Aorta (tissue), 5 donors: ENCODE data around the gene THSD4. TPM values are rescaled to one million over a fixed set of nuclear protein-coding genes. Genes with fewer than 3 reads are reported as not detected.
A peak's percentile ranks its signal among the peaks of the same experiment; 100 is the strongest.

ENCODE experiments used
- ATAC-seq: fragments of 200-7000 bp; cut with Tn5 transposase; one replicate; pipeline ENCODE4 v1.9.1; 2022; ENCODE audit warnings: moderate library complexity; ENCODE audit not compliant: low FRiP score
- DNase-seq, 2 donors: peaks; one replicate each; pipeline ENCODE4 v3.0.0-alpha.2; 2020
- H3K27ac ChIP-seq, 2 donors: one replicate each; pipeline ENCODE4 v1.5.1; 2013; ENCODE audit warnings: low read length in 2 of 2, mild to moderate bottlenecking in 2 of 2, moderate library complexity in 2 of 2, control low read depth in 1 of 2, inconsistent platforms in 1 of 2, low read depth in 1 of 2
- H3K27me3 ChIP-seq, 2 donors: one replicate each; pipeline ENCODE4 v1.6.1; 2013; ENCODE audit warnings: control low read depth in 1 of 2, low read length in 1 of 2, mild to moderate bottlenecking in 1 of 2, moderate library complexity in 1 of 2; ENCODE audit not compliant: insufficient read depth in 2 of 2, control insufficient read depth in 1 of 2
- H3K36me3 ChIP-seq, 2 donors: one replicate each; pipeline ENCODE4 v1.6.1; 2013; ENCODE audit warnings: control low read depth in 1 of 2, low read length in 1 of 2, mild to moderate bottlenecking in 1 of 2; ENCODE audit not compliant: insufficient read depth in 2 of 2, control insufficient read depth in 1 of 2
- H3K4me1 ChIP-seq, 2 donors: one replicate each; pipeline ENCODE4 v1.6.1; 2013; ENCODE audit warnings: low read length in 2 of 2, control low read depth in 1 of 2, mild to moderate bottlenecking in 1 of 2, moderate library complexity in 1 of 2; ENCODE audit not compliant: insufficient read depth in 2 of 2, control insufficient read depth in 1 of 2
- H3K4me3 ChIP-seq, 2 donors: one replicate each; pipeline ENCODE4 v1.5.1; 2013; ENCODE audit warnings: low read length in 2 of 2, control low read depth in 1 of 2, mild to moderate bottlenecking in 1 of 2
- H3K9me3 ChIP-seq: one replicate; pipeline ENCODE4 v1.6.1; 2013; ENCODE audit warnings: mild to moderate bottlenecking, low read length; ENCODE audit not compliant: control insufficient read depth
- WGBS, 2 donors: extraction: QIAGEN DNeasy Blood & Tissue Kit; methylation state at CpG; one replicate each; pipeline ENCODE4 v1.1.7; 2013; 5-methylcytosine and 5-hydroxymethylcytosine counted together
- intact Hi-C, 2 donors: fragments of 100-400 bp; cut with DNase I; formaldehyde crosslinking; loops; one replicate each; pipeline versions ENCODE4 v1.14.2 to v1.15.0; 2022
- polyA plus RNA-seq, 2 donors: library from polyadenylated mRNA; stranded (reverse); fragments of 200-250 nt; gene quantifications; one replicate each; pipeline ENCODE4 v1.2.3, GENCODE V29; 2013
- total RNA-seq, 2 donors: library from RNA; stranded (reverse); fragmentation: NEBNext Ultra II Directional; extraction: Animal tissue kit (Norgen Biotek cat#: 25700); gene quantifications; one replicate each; pipeline ENCODE4 v1.2.1, GENCODE V29; 2021
- donor health status: healthy with polysubstance abuse.
- donor health status: Bipolar disorder and iron deficiency.
- donor health status: DM: no; HTN: no; CAD: no.
- donor health status: DM: no; HTN: no; CAD: no.
- donor health status: DM: yes; HTN: yes; CAD: no.

THSD4 gene
- total and polyA plus RNA-seq, 4 donors, result 6.3 to 143 (median 30.3) TPM

DNA sequence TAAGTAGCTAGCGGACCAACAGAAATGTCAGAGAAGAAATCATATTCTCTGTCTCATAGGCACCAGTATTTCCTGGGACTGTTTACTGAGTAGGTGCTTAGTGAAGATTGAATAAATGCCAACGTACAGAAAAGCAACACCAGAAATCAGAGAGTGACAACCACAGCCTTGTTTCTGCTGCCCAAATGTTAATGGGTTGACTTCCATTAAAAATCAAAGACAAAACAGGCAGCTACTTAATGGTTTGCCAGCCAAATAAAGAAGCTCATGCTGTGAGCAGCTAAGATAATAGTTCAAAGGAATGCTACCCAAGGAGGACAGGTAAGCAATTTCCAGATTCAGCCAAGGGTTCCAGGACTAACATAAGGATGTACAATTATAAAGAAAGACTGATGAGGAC, 270.7 kb downstream of the THSD4 start:
- 53 to 61% methylated on average over 2 of the region's 2 CpGs for WGBS, 2 donors
- H3K27ac ChIP-seq, result peak overlapping the region in 1 of 2 donors; percentile 10

DNA sequence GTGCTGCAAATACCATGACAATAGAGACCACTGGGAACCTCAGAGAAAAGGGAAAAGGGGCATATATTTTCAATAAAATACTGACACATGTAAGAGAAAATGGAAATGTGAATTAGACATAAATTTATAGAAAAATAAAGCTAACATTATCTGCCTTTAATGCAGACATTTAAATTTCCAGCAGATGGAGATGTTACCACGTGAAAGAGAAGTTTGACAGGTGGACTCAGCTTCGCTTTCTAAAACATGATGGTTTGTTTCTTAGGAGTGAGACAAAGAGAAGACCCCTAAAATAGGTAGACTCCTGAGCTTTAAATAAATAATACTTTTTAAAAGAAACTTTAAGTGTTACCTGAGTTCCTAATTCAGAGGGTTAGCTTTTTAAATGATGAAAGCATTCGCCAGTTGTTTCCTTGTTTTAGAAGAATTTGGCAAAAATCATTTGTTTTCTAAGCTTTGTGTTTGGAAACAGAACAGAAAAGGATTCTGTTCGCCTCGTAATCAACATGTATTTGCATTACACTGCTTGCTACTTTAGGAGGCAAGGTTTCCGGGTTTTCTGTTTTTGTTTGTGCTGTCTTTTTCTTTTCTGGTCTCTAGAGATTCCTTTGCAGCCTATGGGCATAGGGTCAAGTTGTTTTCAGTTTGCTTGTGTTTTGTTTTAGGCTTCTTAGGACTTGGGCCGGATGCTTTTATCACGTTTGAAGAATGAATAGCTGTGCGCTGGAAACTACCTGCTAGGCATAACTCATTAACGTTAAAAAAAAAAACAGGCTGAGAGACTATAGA, 271.4 kb downstream of the THSD4 start:
- 35 to 56% methylated on average over 10 of the region's 10 CpGs for WGBS, 2 donors
- no peak for ATAC-seq
- H3K27ac ChIP-seq, result no peak overlapping the region

More for the DNA sequence above, 270.7 kb downstream of the THSD4 start:
- ATAC-seq (no peak), DNase-seq (no peak)
- H3K9me3 ChIP-seq, result no peaks in the 10 kb centered on the region
- no peaks in the 10 kb centered on the region for H3K27me3 ChIP-seq
- peaks cover 1 to 12% of the 10 kb centered on the region in 2 donors for H3K4me1 ChIP-seq
- no peaks in the 10 kb centered on the region for H3K36me3 ChIP-seq
- no peak overlapping the region for H3K4me3 ChIP-seq
- intact Hi-C loops, result loop anchor here in 1 of 2 donors (2.0 to 5.0 kb wide), 2 partner anchors 57 to 269 kb away; partner anchors contain the start of gene THSD4

DNA sequence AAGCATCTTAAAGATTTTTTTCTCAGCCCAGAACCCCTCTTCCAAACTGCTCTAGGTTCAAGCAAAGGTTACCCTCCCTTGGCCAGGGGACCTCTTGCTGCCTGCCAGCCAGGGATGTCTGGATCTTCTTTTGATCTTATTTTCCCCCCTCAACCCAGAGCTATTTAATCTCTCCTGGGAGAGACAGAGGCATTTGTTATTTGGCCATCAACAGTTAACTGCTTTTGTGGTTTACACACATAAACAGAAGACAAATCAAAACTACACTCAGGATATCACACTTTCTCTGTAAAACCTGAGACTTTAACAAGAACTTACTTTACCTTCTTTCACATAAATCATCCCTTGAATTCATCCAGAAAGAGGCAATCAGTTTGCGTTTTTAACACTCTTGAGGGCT, 272.5 kb downstream of the THSD4 start:
- Histone ChIP-seq H3K4me1 (peaks cover 1 to 16% of the 10 kb centered on the region in 2 donors), H3K9me3 (no peaks in the 10 kb centered on the region), H3K27me3 (no peaks in the 10 kb centered on the region), H3K36me3 (no peaks in the 10 kb centered on the region), H3K27ac (no peak overlapping the region), H3K4me3 (no peak overlapping the region)
- intact Hi-C loops, result loop anchor here (2.0 to 5.0 kb wide), 3 partner anchors 49 to 271 kb away; partner anchors contain the start of gene THSD4 (in 1 of the 2)
- 79 to 82% methylated on average over 1 of the region's 1 CpG for WGBS, 2 donors
- ATAC-seq (no peak), DNase-seq (no peak)

More for the DNA sequence above, 271.4 kb downstream of the THSD4 start:
- peaks cover 1 to 12% of the 10 kb centered on the region in 2 donors for H3K4me1 ChIP-seq
- H3K27me3 ChIP-seq, result no peaks in the 10 kb centered on the region
- no peak for DNase-seq
- intact Hi-C loops, result loop anchor here in 1 of 2 donors (2.0 to 5.0 kb wide), 2 partner anchors 56 to 269 kb away; partner anchors contain the start of gene THSD4
- no peaks in the 10 kb centered on the region for H3K36me3 ChIP-seq
- H3K9me3 ChIP-seq, result no peaks in the 10 kb centered on the region
- no peak overlapping the region for H3K4me3 ChIP-seq

DNA sequence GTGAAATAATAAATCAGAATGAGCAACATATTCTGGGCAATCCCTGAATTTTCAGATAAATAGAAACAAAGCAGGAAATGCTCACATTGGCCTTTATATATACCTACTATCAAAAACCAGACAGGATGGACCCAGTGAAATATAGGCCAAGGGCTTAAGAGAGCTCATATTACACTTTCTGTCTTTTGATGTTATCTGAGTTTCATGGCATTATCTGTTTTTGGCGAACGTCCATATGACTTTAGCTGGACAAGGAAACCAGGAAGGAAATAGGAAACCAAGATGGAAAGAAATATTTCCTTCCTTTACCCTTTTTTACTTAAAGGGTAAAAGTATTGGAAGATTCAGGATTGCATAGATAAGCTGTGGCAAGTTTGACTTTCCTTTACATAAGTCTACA, 274.8 kb downstream of the THSD4 start:
- intact Hi-C loops, result no loop called here
- DNase-seq (no peak), ATAC-seq (no peak)
- Histone ChIP-seq H3K36me3 (no peaks in the 10 kb centered on the region), H3K27ac (no peak overlapping the region), H3K27me3 (no peaks in the 10 kb centered on the region), H3K4me1 (peaks cover 1 to 18% of the 10 kb centered on the region in 2 donors), H3K4me3 (no peak overlapping the region), H3K9me3 (no peaks in the 10 kb centered on the region)
- WGBS, 2 donors, result 77 to 82% methylated on average over 2 of the region's 2 CpGs

DNA sequence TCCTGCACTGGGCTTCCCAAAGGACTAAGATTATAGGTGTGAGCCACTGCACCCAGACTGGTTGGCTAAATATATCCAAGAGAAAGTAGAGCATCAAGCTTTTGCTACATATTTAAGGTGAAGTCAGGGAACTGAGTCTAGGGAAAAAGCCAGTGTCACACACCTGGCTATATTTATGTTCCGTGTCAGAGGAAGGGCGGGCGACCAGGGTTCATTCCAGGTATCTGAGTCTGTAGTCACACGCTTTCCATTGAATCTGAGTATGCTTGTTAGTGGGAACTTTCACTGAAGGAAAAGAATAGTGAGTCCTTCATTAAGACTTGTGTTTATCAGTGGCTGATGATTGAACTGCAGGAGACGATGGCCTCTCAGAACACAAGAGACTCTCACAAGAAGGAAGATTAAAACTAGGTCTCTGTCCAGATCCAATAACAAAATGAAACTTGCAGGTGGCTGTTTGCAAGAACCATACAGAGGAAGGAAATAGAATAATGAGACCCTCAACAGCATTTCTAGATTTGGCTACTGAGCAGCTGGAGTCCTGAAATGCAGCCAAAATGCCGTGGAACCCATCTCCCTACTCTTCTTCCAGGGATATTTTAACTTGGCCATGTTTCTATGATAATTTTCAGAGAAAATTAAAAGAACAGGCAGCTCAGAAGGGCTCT, 276.3 kb downstream of the THSD4 start:
- no peaks in the 10 kb centered on the region for H3K27me3 ChIP-seq
- no peak overlapping the region for H3K4me3 ChIP-seq
- ATAC-seq (no peak), DNase-seq (no peak)
- WGBS, 2 donors, result 88 to 90% methylated on average over 6 of the region's 6 CpGs
- H3K9me3 ChIP-seq, result no peaks in the 10 kb centered on the region
- H3K27ac ChIP-seq, result no peak overlapping the region
- H3K36me3 ChIP-seq, result no peaks in the 10 kb centered on the region
- peaks cover 0 to 12% of the 10 kb centered on the region in 2 donors for H3K4me1 ChIP-seq
- intact Hi-C loops, result no loop called here

DNA sequence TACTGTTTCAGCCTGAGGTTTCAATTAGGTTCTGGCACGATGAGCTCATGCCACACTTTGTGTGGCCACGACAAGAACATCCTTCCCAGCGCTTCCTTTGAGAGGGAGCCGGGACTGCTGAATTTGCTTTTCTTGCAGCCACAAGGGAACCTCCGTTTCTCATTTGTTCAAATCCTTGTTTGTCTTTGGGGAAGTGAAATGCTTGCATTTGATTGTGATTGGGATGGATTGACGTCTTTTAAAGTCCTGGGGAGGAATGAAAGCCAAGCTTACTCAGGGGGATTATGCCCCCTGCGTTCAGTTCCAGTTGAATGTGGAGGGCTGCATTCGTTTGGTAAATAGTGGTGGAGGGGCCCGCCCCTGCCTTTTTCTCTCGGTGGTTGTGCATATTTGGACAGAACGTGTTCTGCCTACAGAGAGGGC, 277.6 kb downstream of the THSD4 start:
- Histone ChIP-seq H3K27me3 (no peaks in the 10 kb centered on the region), H3K4me3 (no peak overlapping the region), H3K27ac (peak overlapping the region in 1 of 2 donors; percentile 21), H3K4me1 (peaks cover 1 to 19% of the 10 kb centered on the region in 2 donors), H3K36me3 (no peaks in the 10 kb centered on the region), H3K9me3 (no peaks in the 10 kb centered on the region)
- 49 to 60% methylated on average over 11 of the region's 11 CpGs for WGBS, 2 donors
- no peak for ATAC-seq
- intact Hi-C loops, result no loop called here
- peak in 1 of 2 donors; percentile 48 for DNase-seq

DNA sequence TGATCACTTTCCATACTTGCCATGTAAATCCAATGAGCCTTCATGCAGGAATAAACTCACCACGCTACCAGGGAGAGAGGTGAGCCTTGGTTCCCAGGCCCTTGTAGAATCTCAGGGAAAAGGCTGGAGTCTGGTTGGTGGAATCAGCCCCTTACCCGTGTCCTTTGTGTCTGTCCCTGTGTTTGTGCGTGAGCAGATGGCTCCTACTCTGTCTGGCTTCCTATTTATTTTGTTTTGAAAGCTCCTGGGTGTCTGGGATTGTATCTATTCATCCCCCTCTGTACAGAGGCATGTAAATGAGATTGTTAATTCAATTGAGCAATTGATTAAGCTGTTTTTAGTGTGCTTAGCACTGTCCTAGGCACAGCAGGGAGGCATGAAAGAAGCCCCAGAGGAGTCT, 278.1 kb downstream of the THSD4 start:
- intact Hi-C loops, result no loop called here

DNA sequence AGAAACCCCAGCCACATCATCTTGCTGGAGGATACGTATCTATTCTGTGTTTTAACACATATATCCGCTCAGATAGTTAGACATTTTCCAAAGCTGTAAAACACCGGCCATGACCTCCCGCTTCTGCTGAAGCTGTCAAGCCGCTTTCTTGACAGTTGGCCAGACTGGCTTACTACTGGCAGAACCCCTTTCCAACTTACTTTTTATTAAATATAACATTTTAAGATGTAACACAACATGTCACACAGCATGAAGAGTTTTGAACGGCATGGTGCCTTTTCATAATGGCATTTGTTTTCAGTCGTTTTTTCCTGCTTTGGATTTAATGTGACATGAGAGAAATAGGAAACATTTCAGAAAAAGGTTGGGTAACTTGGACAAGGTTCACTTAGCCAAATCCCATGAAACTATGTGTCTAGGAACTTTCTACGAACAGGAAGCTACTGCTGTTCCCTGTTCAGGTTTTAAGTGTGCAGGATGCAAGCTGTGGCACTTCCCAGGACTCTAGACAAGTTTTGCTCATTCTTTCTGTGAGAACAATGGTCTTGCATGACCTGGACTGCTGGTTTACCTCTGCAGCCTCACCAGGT, 281.4 kb downstream of the THSD4 start:
- peaks cover 1 to 21% of the 10 kb centered on the region in 2 donors for H3K4me1 ChIP-seq
- ATAC-seq, result no peak
- no peaks in the 10 kb centered on the region for H3K36me3 ChIP-seq
- no peak for DNase-seq
- no peaks in the 10 kb centered on the region for H3K9me3 ChIP-seq
- peak overlapping the region; percentile 15 to 40 for H3K27ac ChIP-seq
- intact Hi-C loops, result no loop called here
- H3K27me3 ChIP-seq, result no peaks in the 10 kb centered on the region
- no peak overlapping the region for H3K4me3 ChIP-seq
- 14 to 16% methylated on average over 8 of the region's 8 CpGs for WGBS, 2 donors

More for the DNA sequence above, 278.1 kb downstream of the THSD4 start:
- H3K27ac ChIP-seq, result no peak overlapping the region
- H3K36me3 ChIP-seq, result no peaks in the 10 kb centered on the region
- ATAC-seq, result no peak
- H3K4me3 ChIP-seq, result no peak overlapping the region
- WGBS, 2 donors, result 80 to 84% methylated on average over 3 of the region's 3 CpGs
- no peaks in the 10 kb centered on the region for H3K27me3 ChIP-seq
- H3K9me3 ChIP-seq, result no peaks in the 10 kb centered on the region
- peaks cover 1 to 18% of the 10 kb centered on the region in 2 donors for H3K4me1 ChIP-seq
- DNase-seq, result no peak
